ENCODE data around the gene GRIK4.
A peak's percentile ranks its signal among the peaks of the same experiment; 100 is the strongest.

The GRIK4 gene

DNA sequence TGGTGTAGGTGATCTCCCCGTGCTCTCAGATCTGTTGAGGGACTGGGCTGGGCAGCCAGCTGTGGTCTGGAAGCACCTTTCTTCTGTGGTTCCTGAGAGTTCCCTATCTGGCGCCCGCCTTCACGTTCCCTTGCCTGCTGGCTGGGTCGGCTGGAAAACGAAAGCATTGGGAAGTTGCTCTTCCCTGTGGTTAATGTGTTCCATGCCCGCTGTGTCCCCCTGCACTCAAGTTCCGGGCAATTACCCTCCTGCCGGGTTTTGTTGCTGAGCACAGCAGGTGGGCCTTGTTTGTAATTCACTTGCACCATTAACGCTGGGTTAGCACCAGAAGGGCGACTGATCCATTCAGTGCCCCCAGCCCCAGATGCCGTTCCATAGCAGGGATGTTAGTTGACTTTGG, 134.1 kb downstream of the GRIK4 start:
- DNase-seq, result no peak

DNA sequence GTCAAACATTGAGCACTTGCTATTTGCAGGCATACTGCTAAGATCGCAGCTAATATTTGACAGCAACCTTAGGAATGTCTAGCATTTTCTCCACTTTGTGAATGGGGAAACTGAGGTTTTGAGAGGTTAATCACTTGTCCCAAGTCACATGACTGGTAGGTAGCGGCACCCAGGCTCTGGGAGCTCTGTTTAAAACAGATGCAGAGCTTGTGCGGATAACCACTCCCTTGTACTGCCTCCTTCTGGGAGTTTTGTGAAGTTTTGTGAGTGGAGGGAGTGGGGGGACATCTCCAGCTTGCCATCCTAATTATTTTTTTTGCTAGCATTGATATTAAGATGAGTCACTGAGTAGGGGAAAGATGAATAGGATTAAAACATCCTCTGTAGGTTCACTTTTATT, 134.7 kb downstream of the GRIK4 start:
- DNase-seq, result no peak

DNA sequence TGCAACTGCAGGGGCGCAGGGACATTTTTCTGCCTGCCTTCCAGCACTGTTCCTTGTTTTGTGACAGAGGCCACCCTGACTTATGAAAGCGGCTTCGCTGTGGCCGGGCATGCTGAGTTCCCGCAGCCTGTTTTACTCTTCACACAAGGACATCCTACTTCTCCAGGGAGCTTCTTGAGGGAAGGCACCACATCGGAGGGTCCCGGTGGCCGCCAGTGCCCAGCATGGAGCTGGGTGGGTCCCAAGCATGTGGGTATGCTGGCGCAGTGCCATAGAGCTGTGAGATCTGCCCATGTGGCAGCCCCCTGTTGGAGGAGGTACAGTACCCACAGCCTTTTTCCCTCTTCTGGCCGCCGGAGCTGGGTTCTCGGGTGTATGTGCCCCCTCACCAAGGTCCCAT, 136.1 kb downstream of the GRIK4 start:
- DNase-seq, result no peak

DNA sequence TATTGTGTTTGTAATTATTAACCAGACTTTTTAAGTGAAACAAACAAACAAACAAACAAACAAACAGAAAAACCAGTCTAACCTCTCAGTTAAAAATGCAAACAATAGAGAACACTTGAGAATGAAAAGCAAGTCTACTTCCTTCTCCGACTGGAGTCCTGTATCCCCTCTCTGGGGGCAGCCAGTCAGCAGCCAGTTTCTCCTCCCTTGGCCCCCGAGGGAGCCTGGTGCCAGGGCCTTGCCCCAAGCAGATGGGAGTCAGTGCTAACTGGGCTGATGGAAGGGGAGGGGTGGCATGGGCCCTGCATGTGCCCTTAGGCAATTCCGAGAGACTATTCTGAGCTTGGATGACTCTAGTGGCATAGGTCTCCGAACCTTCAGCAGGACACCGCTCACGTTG, 137.2 kb downstream of the GRIK4 start:
- DNase-seq, result no peak

DNA sequence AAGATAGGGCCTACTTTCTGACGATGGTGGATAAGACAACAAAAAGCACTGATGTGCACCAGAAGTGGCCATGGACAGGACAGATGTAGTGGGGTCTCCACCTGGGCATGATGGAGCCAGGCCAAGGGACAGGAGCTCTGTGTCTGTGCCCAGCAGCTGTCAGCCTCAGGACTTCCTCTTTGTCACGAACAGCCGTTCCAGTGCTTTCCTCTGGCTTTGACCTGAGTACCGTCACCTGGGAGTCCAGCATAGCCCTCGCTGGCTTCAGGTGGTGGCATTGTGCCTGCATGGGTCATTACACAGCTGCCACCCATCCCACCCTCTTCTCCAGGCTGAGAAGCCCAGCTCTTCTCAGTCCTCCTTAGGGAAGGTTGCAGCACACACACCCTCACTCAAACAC, 137.8 kb downstream of the GRIK4 start:
- no peak for DNase-seq

DNA sequence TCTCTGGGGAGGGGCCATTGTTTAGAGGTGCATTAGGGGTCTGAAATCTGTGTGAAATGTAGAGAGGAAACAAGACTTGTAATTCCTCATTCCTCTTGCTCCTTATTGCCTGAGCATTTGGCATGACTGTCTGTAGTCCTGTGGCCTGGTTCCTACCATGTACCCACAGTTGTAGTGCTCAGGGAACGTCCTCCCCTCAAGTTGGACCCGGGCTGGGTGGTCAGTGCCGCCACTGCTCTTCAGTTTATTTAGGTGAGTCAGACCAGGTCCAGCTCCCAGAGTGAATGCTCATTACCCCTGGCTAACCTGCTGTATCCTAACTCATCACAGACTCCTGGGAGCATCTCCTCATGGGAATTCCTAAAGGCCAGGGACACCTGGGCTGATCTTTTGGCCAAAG, 139.8 kb downstream of the GRIK4 start:
- no peak for DNase-seq

DNA sequence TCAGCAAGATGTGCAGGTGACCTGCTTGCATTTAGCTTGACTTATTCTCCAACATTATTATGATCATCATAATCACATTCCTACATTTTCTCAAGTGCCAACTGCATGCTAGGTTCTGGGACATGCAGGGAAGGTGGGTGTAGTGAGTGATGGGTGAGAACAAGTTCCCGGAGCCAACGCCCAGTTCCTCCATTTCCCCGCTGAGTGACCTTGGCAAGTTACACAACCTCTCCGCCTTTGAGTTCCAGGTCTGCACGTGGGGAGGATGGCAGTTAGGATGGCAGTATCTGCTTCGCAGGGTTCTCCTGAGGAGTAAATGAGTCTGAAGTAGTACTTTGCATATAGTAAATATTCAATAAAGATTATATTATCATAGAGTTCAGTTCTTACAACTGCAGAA, 140.3 kb downstream of the GRIK4 start:
- DNase-seq, result no peak

DNA sequence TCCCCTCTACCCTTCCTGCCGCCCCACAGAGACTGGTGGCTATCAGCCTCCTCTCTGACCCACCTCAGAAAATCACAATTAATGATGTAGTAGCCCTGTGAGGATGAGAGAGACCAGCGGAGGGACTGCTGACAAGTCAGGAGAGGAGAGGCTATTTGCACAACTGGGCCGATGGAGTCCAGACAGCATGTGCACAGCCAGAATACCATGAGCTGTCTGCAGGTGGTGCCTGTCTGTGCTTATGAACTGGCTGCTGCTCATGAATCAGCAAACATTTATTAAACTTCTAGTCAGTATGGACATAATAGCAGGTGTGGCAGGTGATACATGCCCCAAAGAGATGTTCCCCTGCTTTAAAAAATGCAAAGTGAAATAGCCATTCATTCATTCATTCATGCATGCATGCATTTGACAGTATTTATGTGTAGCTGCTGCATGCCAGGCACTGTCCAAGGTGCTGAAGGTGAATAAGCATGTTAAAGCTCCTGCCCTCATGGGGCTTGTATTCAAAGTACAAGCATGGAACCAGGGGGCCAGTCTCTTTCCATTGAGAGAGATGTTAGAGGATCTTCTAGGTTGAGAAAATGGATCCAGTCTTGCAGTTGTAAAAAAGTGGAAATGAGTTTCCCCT, 141.3 kb downstream of the GRIK4 start:
- no peak for DNase-seq

DNA sequence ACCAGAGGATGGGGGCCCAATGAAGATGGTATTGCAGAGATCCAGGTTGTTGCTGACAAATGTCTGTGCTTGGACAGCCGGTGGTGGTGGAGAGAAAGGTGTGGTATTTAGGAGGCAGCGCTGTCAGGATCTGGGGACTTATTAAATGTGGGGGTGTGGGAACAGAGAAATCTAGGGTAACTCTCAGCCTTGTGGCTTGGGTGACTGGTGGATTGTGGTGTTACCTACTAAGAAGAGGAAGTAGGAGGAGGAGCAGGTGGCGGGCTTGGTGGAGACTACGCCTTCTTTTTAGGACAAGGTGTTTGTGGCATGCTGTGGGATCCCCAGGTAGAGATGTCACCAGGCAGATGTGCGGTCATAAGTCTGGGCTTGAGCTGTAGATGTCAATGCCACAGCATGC, 144.0 kb downstream of the GRIK4 start:
- DNase-seq, result no peak

DNA sequence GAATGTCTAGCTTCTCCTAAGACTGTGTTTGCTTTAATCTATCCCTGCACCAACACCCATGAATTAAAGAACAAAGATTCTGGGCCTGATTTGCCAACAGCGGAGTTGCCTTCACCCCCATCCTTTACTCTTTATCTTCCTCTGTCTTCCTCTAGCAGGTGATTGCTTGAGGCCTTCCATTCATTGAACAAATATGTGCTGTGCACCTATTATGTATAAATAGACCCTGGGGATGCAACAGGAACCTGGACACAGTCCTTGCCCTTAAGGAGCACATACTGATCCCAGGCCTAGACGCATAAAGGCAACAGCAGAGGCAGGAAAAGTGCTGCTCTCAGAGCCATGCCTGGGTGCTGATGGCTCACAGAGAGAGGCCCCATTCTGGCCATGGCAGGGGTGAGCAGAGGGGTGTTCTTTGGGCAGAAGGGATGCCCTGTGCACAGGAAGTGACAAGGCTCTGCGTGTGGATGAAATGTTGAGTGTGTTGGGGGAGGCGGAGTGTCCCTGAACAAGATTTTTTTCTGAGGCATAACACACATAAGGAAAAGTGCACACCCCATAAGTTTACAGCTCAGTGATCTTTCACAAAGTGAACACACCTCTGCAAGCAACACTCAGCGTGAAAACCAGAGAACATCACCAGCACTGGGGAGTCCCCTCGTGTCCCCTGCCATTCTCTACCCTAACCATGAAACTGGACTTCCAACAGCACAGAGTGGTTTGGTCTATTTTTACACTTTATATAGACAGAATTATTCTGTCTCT, 145.9 kb downstream of the GRIK4 start:
- no peak for DNase-seq

DNA sequence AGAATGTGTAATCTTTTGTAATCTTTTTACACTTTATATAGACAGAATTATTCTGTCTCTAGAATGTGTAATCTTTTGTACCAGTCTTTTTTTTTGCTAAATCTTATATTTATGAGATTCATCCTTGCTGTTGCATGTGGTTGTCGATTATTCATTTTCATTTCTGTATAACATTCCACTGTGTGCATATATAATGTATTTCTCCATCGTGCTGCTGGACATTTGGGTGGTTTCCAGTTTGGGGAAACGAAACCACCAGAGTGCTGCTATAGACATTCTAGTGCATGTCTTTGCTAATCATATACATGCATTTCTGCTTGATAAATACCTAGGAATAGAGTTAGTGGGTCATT, 146.5 kb downstream of the GRIK4 start:
- DNase-seq, result no peak

DNA sequence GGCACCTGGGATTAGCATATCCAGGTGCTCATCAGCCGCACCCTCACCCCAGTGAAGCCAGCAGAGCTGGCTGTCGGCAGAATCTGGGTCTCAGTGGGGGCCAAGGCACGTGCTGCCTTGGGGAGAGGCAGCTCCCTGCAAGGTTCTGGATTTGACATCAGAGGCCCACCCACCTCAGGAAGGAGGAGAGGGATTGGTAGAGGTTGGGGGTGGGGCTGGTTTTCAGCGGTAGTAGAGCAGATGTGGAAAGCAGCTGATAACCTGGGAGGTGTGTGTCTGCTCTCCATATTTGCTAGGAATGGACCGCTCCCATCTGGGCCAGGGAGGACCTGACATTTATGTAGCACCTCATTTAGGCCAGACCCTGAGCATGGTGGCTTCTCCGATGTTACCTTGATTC, 147.5 kb downstream of the GRIK4 start:
- DNase-seq, result no peak

DNA sequence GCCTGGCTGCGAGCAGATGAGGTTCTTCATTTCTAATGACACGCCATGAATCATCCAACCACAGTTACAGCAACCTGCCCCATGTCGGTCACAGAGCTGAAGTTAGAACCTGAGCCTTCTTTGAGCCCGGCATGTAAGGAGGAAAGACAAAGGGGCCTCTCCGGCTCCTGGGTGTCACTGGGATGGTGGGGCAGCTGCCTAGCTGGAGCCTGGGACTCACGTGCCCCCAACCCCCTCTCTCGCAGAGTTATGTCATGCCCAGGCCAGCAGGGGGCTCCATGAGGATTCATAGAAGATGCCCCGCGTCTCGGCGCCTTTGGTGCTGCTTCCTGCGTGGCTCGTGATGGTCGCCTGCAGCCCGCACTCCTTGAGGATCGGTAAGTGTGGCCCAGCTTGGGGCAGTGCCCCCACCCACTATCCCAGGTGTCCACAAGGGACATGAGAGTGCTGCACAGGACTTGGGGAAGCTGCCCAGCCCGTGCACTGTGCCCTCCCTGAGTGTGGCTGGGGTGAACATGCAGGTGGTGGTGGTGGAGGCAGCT, 148.5 kb downstream of the GRIK4 start:
- DNase-seq, result peak; percentile 58

DNA sequence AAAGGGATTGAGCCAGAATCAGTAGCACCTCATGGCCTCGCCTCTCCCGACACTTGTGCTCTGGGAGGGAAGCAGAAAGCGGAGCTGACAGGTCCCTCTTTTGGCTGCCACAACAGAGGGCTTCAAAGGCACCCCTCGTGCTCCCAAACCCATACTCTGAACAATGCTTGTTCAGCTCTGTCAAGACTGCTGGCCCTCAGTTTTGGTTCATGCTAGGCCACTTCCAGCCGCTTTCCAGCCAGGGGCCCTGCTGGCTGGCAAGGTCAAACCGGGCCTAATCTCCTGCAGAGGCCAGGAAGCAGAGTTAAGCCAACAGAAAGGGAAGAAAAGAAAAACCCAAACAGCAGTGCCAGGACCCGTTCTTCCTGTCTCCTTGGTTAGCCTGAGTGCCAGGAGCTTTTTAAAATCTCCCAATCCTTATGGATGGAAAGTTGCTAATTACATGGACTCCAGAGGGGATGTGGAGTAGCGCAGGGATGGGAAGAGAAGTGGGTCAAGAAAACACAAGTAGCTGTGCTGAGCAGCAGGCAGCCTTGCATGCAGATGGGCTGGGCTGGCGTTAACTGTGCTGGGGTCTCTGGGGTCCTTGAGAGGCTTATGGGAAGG, 150.6 kb downstream of the GRIK4 start:
- no peak for DNase-seq

DNA sequence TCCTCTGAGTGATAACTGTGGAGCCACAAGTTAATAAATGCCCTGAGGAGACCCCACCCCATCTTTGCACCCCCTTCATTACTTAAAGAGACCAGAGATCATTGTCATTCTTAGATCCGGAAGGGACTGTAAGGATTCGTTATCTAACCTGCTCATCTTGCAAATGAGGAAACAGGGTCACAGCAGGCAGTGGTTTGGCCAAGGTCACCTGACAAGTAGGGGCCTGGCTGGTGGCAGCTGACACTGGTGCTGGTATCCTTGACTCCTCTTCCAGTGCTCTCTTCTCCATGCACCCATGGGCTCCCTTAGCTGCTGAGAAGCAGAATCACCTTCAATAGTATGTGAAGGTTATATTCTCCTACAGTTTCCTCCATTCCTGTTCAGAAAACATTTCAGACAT, 151.6 kb downstream of the GRIK4 start:
- no peak for DNase-seq

DNA sequence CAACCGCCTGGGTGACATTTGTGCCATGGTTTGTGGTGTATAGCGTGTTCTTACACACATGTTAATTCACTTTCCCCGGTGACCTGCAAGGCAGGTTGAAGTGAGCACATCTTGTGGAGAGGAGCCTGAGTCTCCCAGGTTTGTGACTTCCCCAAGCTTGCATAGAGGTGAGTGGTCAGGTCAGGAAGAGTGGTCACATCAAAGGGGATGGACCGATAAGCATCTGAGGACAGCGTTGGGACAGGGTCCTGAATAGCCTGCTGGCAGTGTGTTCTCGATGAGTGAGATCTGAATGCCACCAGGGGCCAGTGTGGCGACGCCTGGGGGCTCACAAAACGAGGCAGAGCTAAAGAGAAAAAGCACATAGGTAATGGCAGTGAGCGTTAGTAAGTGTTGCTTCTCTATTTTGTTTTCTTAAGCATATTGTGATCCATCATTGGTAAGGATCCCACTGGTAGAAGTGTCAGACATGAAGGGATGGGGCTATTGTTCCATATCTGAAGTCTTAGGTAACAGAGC, 154.6 kb downstream of the GRIK4 start:
- DNase-seq, result no peak

DNA sequence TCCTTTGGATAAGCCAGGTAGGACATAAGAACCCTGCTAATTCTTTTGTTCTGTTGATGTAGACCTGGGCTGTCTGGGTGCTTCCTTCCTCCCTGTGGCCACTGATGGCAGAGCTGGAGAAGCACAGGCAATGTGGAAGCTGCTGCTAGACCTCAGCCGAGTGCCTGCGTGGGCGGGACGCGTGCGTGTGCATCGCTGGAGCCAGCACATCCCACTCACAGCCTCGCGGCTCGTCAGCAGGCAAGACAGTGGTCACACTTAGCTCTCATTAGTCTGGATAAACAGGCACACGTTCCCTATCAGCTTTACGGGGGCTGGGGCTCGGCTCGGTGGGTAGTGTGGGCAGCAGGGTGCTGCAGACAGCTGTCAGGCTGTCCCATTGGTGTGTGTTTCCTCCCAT, 155.7 kb downstream of the GRIK4 start:
- no peak for DNase-seq

DNA sequence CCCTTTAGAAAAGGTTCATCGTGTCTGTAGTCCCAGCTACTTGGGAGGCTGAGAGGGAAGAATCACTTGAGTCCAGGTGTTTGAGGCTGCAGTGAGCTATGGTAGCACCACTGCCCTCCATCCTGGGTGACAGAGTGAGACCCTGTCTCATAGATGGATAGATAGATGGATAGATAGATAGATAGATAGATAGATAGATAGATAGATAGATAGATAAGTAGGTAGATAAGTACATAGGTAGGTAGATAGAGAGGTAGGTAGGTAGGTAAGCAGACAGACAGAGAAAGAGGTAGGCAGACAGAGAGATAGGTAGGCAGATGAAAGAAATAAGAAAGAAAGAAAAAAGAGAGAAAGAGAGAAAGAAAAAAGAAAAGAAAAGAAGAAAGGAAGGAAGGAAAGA, 156.4 kb downstream of the GRIK4 start:
- DNase-seq, result no peak

DNA sequence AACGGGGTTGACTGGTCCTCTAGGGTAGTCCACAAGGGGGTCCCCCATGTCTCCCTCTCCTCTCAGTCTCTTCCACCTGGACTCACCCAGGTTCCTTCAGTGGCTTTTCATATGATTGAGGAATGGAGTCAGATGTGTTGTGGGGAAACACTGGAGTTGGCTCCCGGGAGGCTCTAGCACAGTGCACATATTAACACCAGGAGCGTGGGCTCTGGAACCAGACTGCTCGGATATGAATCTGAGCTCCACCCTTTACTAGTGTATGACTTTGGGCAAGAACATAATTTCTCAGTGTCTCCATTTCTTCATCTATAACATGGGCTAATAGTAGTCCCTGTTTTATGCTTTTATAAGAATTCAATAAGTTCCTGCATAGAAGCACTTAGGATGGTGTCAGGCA, 157.0 kb downstream of the GRIK4 start:
- DNase-seq, result no peak

DNA sequence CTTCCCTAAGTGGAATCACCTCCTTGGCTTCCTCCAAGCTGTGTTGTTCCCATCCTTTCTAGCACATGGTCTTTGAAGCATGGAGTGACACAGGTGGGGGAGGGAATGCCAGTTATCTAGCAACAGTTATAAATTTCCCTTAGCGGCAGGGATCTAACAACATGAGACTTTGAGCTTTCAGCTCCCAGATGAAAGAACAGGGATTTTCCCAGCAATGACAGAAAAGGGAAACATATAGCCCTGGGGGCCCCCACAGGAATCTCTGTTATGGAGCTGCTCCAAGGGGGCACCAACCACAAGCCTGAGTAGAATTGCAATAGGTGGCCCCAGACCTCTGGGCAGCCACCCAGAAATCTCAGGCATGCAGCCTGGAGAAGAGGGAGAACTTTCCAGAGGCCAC, 163.0 kb downstream of the GRIK4 start:
- no peak for DNase-seq

DNA sequence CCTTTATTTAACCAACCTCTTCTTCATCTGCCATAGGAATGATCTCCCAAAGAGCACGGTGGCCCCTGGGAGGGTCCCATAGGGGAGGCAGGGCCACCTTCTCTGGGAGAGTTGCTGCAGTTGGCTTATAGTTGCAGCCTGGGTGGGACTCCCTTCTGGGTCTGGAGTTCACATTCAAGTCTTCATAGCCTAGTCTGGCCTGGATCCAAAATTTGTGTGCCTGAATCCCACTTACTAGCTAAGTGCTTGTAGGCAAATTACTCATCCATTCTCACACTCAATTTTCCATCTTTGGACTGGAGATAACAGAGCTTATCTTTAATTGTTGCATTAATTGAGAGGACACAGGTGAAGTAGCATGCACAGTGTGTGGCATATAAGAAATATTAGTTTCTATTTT, 163.6 kb downstream of the GRIK4 start:
- DNase-seq, result no peak

DNA sequence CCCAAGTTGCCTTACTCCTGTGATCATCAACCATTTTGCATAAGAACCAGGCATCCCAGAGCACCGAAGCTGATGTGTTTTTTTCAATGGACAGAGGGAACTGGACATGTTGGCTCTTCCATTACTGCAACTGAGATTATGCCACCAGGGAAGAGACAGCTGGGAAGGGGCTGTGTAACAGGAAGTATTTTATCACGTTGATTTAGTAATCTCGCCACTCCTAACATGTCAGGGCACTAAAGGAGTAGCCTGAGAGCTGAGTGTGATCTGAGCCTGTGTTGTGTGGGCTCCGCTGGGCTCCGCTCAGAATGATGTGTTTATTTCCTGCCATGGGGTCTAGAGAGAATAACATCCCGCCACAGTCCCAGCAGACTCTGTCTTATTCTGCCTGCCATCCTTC, 165.4 kb downstream of the GRIK4 start:
- no peak for DNase-seq

DNA sequence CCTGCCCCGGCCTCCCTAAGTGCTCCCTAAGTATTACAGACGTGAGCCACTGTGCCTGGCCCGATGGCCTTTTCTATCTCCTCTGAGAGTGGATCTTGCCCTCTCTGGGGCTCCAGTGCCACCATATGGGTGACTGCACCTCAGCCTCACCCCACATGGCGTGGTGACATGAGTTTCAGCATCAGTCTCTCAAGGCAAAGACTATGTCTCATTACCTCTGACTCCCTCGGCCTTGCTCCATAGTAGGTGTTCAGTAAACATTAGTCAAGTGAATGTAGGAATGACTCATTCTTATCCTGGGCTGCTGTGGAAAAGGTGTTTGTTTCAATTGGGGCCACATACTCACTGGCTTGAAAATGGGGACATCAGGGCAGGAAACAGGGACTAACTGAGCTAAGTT, 168.8 kb downstream of the GRIK4 start:
- no peak for DNase-seq
